Activated CD4-positive, alpha-beta T cell treated with anti-CD3 and anti-CD28 coated beads, Interleukin-2, amount 10 ng/mL, durations not matched to agents 7 days and 5 days (primary cell): ENCODE data around the gene ACP5. TPM values are rescaled to one million over a fixed set of nuclear protein-coding genes. Genes with fewer than 3 reads are reported as not detected.
"Not testable (repeated sequence)": the region's sequence is repeated elsewhere in the genome, so short reads cannot be mapped to it uniquely, and the experiment has no call there.

Source experiments
- CTCF ChIA-PET: fragments of 350-600 bp; sonication (Branson Sonifier 250); formaldehyde crosslinking; loops from one replicate; lab custom pipeline; 2021; ENCODE audit warnings: antibody characterized with exemption; lab: Charles Lee
- POLR2A ChIA-PET: fragments of 350-600 bp; sonication (Branson Sonifier 250); formaldehyde crosslinking; loops from one replicate; lab custom pipeline; 2021; ENCODE audit warnings: antibody characterized with exemption; lab: Charles Lee
- DNase-seq: peaks from one replicate; pipeline ENCODE4 v3.0.0-alpha.2; 2020
- H3K27ac Mint-ChIP-seq: one replicate; pipeline ENCODE4 v1.8.0; 2021; ENCODE audit warnings: mild to moderate bottlenecking, moderate library complexity, mixed read lengths
- H3K27me3 Mint-ChIP-seq: one replicate; pipeline ENCODE4 v1.8.0; 2021; ENCODE audit warnings: mixed read lengths
- H3K36me3 Mint-ChIP-seq: one replicate; pipeline ENCODE4 v1.8.0; 2021; ENCODE audit warnings: low read depth, mixed read lengths
- H3K4me1 Mint-ChIP-seq: one replicate; pipeline ENCODE4 v1.8.0; 2021; ENCODE audit warnings: mixed read lengths
- H3K4me3 Mint-ChIP-seq: one replicate; pipeline ENCODE4 v1.8.0; 2021; ENCODE audit warnings: mild to moderate bottlenecking, moderate library complexity, mixed read lengths
- H3K9me3 Mint-ChIP-seq: one replicate; pipeline ENCODE4 v1.8.0; 2021; ENCODE audit warnings: mixed read lengths
- total RNA-seq, 2 experiments: library from RNA; stranded (reverse); gene quantifications; one replicate each; pipeline ENCODE4 v1.2.3, GENCODE V29; 2021

The ACP5 gene
- 10 to 100 TPM; 27.5 to 33.9 TPM for total RNA-seq

DNA sequence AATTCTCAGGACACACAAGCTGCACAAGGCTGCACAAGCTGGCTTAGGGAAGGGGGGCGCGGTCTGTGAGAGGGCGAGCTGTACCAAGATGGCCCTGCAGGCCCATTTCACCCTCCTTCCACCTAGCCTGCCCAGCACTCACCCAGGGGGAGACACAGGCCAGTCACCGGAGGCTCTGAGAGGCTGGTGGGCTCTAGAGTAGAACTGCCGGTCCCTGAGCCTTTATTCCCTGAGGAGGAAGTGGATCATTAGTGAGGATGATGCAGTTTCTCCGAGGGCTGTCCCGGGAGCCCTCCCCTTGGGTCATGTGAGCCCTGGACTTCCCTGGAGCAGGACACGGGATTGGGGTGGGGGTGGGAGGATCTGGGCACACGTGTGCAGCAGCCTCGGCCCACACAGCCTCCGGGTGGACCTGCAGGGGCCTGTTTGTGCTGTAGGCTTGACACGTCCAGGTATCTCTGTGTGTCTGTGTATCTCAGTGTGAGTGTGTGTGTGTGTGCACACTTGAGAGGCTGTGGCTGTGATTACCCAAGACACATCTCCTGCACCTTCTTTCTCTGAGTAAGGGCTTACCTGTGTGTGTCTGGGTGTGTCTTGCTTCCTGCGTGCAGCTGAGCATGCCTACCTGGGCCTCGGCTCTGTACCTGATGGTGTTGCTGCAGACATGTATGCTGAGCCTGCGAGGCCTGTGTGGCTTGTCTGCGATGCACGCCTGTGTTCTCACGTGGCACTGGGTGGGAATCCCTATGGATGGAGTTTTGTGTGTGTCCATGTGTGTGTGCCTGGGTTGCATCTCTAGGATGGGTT lies at the start of gene ACP5:
TSS of gene ACP5 (minus strand) at position 195 of the 807 bp plus-strand sequence. CDS start 328 bp downstream, outside the sequence.
- peak within 1 kb of the TSS; percentile 71 for H3K4me3 Mint-ChIP-seq
- POLR2A ChIA-PET, result no interaction called here
- CTCF ChIA-PET, result interaction anchor here (0.5 to 2.5 kb wide), 3 partner anchors 9 to 141 kb away, joined by 3 to 10 read pairs (median 3); no protein-coding TSS in a partner anchor
- peaks cover 35% of the 10 kb centered on the region for H3K4me1 Mint-ChIP-seq
- H3K27me3 Mint-ChIP-seq, result no peaks in the 10 kb centered on the region
- H3K9me3 Mint-ChIP-seq, result no peaks in the 10 kb centered on the region
- H3K27ac Mint-ChIP-seq, result peak within 1 kb of the TSS; percentile 36
- no peak for DNase-seq
- peaks cover 2% of the 10 kb centered on the region for H3K36me3 Mint-ChIP-seq

DNA sequence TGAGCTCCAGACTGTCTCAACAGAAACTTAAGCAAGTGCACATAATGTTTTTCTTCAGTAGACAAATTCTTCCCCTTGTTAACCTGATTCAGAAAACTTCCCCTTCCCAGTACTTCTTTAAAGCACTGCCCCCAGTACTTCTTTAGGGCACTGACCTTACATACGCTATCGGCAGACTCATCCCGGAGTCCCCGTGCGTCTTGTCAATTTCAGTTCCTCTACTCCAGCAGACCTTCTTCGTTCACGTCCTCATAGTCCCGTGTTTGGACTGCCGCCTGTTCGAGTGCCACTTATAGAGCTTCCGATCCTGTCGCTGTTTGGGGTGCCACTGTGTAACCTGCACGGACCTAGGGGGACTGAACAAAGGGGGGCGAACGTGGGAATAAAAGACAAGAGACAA lies 48.8 kb upstream of the ACP5 start:
- ChIA-PET CTCF (interaction anchor here (0.8 kb wide), 1 partner anchor 191 kb away, joined by 3 read pairs; the partner anchor contains the start of genes ODAD3 and PRKCSH), POLR2A (interaction anchor here (0.6 kb wide), 1 partner anchor 1947 kb away, joined by 5 read pairs; no protein-coding TSS in a partner anchor)
- H3K27me3 Mint-ChIP-seq, result peaks cover 21% of the 10 kb centered on the region
- DNase-seq, result no peak
- H3K4me3 Mint-ChIP-seq, result no peak overlapping the region
- H3K36me3 Mint-ChIP-seq, result peaks cover 6% of the 10 kb centered on the region
- no peak overlapping the region for H3K27ac Mint-ChIP-seq
- peaks cover 7% of the 10 kb centered on the region for H3K4me1 Mint-ChIP-seq
- peaks cover 6% of the 10 kb centered on the region for H3K9me3 Mint-ChIP-seq

GRCh38 chr19:11624069-11624463 lies 46.6 kb upstream of the ACP5 start:
- Mint-ChIP-seq H3K4me1 (peaks cover 7% of the 10 kb centered on the region), H3K4me3 (no peak overlapping the region), H3K27ac (no peak overlapping the region), H3K9me3 (peaks cover 19% of the 10 kb centered on the region), H3K27me3 (peaks cover 21% of the 10 kb centered on the region), H3K36me3 (peaks cover 26% of the 10 kb centered on the region)
- POLR2A ChIA-PET, result no interaction called here
- DNase-seq, result no peak
- CTCF ChIA-PET, result interaction anchor here (0.9 kb wide), 1 partner anchor 29 kb away, joined by 3 read pairs; no protein-coding TSS in a partner anchor

DNA sequence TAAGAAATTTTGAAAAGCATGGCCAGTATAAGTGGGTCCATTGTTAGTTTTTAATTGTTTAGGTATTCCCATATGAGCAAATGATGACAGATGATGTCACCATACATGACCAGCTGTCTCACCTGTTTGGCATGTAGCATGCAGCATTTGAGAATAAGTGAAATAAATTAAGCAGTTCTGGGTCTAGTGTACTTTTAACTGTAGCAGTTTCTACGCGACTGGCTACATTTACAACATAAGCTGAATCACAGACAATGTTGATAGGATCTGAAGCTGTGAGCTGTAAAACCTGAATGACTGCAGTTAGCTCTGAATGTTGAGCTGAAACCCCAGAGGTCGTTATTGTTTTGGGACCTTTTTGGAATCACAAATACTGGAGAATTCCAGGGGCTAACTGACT lies 45.0 kb upstream of the ACP5 start:
- CTCF ChIA-PET, result interaction anchor here (0.6 kb wide), 1 partner anchor 27 kb away, joined by 3 read pairs; no protein-coding TSS in a partner anchor
- POLR2A ChIA-PET, H3K27ac Mint-ChIP-seq: not testable (repeated sequence)

DNA sequence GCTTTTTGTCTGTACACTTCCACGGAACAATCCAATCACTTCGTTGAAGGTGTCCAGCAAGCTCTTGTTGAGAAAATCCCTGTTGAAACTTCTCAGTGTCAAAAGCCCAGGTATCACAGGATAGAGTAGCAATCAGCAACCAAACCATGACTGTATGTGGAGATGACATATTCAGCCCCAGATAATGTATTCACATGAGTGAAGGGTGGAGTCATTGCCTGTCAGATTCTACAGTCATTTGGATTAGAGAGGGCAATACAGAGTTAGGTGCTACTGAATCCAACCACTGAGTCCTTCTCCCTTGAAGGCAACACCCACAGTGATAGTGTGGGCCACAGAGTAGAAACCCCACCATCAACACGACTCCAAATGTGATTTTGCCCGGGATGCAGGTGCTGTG lies 43.1 kb upstream of the ACP5 start:
- ChIA-PET POLR2A (no interaction called here), CTCF (no interaction called here)
- Mint-ChIP-seq H3K4me3 (no peak overlapping the region), H3K27ac (no peak overlapping the region), H3K27me3 (peaks cover 14% of the 10 kb centered on the region), H3K36me3 (peaks cover 55% of the 10 kb centered on the region), H3K9me3 (peaks cover 42% of the 10 kb centered on the region), H3K4me1 (peaks cover 7% of the 10 kb centered on the region)
- no peak for DNase-seq

More for the DNA sequence above, 45.0 kb upstream of the ACP5 start:
- Mint-ChIP-seq H3K9me3 (peaks cover 31% of the 10 kb centered on the region), H3K36me3 (peaks cover 41% of the 10 kb centered on the region), H3K27me3 (peaks cover 21% of the 10 kb centered on the region)
- not testable (repeated sequence) for H3K4me3 Mint-ChIP-seq, H3K4me1 Mint-ChIP-seq, DNase-seq

GRCh38 chr19:11617180-11618062 lies 40.0 kb upstream of the ACP5 start:
- Mint-ChIP-seq H3K9me3 (peaks cover 47% of the 10 kb centered on the region), H3K36me3 (peaks cover 75% of the 10 kb centered on the region), H3K4me3 (no peak overlapping the region), H3K4me1 (peaks cover 3% of the 10 kb centered on the region), H3K27me3 (no peaks in the 10 kb centered on the region), H3K27ac (no peak overlapping the region)
- ChIA-PET CTCF (no interaction called here), POLR2A (no interaction called here)
- DNase-seq, result no peak

DNA sequence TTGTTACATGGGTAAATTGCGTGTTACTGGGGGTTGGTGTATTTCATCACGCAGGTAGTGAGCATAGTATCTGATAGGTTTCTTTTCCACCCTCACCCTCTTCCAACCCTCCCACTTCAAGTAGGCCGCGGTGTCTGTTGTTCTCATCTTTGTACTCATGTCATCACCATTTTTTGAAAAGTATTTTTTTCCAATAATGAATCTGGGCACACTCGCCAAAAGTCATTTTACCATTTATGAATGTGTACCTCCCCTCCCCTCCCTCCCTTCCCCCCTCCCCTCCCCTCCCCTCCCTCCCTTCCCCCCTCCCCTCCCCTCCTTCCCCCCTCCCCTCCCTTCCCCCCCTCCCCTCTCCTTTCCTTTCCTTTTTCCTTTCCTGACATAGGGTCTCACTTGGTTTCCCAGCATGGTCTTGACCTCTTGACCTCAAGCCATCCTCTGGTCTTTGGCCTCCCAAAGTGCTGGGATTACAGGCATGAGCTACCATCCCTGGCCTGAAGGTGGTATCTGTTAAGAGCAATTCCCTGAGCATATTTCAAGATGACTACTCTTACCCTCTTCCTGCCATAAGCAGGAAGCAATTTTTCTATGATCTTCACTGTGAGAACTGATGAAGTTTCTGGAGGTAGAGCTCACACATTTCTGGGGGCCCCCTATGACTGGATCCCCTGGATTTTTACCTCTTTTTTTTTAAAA lies 35.5 kb upstream of the ACP5 start:
- CTCF ChIA-PET, result interaction anchor here (0.6 kb wide), 1 partner anchor 181 kb away, joined by 3 read pairs; no protein-coding TSS in a partner anchor
- H3K9me3 Mint-ChIP-seq, result peaks cover 33% of the 10 kb centered on the region
- no peak overlapping the region for H3K27ac Mint-ChIP-seq
- no peaks in the 10 kb centered on the region for H3K27me3 Mint-ChIP-seq
- peaks cover 43% of the 10 kb centered on the region for H3K36me3 Mint-ChIP-seq
- peaks cover 3% of the 10 kb centered on the region for H3K4me1 Mint-ChIP-seq
- POLR2A ChIA-PET, result no interaction called here
- no peak overlapping the region for H3K4me3 Mint-ChIP-seq
- no peak for DNase-seq

DNA sequence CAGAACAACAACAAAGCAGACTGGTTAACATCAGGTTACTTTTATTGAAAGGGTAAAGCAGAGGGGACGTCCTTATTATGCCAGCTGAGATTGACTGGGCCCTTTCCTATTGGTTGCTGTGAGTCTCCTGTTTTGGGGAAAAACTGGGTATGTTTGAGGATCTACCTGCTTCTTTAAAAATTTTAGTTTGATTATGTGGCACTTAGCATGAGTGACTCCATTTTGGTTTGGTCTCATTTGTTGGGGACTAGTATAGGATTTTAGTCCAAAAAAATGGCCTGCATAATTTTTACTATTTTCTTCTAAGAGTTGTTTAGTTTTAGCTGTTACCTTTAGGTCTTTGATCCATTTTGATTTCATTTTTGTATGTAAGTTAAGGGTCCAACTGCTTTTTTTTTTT lies 34.3 kb upstream of the ACP5 start:
- H3K4me1 Mint-ChIP-seq, result peaks cover 3% of the 10 kb centered on the region
- H3K27ac Mint-ChIP-seq, result no peak overlapping the region
- peaks cover 29% of the 10 kb centered on the region for H3K9me3 Mint-ChIP-seq
- no peak for DNase-seq
- ChIA-PET CTCF (no interaction called here), POLR2A (interaction anchor here (0.6 kb wide), 1 partner anchor 810 kb away, joined by 4 read pairs; no protein-coding TSS in a partner anchor)
- no peak overlapping the region for H3K4me3 Mint-ChIP-seq
- H3K27me3 Mint-ChIP-seq, result no peaks in the 10 kb centered on the region
- H3K36me3 Mint-ChIP-seq, result peaks cover 42% of the 10 kb centered on the region

DNA sequence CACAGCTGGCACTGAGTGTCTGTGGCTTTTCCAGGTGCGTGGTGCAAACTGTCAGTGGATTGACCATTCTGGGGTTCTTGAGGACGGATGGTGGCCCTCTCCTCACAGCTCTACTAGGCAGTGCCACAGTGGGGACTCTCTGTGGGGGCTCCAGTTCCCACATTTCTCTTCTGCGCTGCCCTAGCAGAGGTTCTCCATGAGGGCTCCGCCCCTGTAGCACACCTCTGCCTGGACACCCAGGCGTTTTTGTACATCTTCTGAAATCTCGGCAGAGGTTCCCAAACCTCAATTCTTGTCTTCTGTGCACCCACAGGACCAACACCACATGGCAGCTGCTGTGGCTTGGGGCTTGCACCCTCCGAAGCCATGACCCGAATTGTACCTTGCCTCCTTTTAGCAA lies 29.0 kb upstream of the ACP5 start:
- peaks cover 44% of the 10 kb centered on the region for H3K36me3 Mint-ChIP-seq
- no peak for DNase-seq
- no peak overlapping the region for H3K27ac Mint-ChIP-seq
- no peak overlapping the region for H3K4me3 Mint-ChIP-seq
- no peaks in the 10 kb centered on the region for H3K4me1 Mint-ChIP-seq
- ChIA-PET POLR2A (no interaction called here), CTCF (interaction anchor here (1.3 kb wide), 1 partner anchor 191 kb away, joined by 4 read pairs; no protein-coding TSS in a partner anchor)
- peaks cover 40% of the 10 kb centered on the region for H3K9me3 Mint-ChIP-seq
- no peaks in the 10 kb centered on the region for H3K27me3 Mint-ChIP-seq

DNA sequence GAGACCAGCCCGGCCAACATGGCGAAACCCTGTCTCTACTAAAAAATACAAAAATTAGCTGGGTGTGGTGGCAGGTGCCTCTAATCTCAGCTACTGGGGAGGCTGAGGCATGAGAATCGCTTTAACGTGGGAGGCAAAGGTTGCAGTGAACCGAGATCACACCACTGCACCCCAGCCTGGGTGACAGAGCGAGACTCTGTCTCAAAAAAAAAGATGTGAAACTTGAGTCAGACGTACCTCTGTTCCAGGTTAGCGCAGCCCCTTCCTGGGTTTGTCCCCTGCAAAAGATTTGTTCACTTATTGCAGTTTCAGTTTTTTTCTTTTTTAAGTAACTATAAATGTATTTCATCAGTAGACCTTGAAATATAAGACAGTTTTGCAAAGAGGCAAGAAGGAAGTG lies 22.3 kb upstream of the ACP5 start:
- peaks cover 22% of the 10 kb centered on the region for H3K4me1 Mint-ChIP-seq
- not testable (repeated sequence) for DNase-seq, H3K4me3 Mint-ChIP-seq, H3K27ac Mint-ChIP-seq, H3K27me3 Mint-ChIP-seq
- peaks cover 13% of the 10 kb centered on the region for H3K9me3 Mint-ChIP-seq
- ChIA-PET CTCF (interaction anchor here (0.6 kb wide), 1 partner anchor 19 kb away, joined by 3 read pairs; no protein-coding TSS in a partner anchor), POLR2A (interaction anchor here (0.6 kb wide), 1 partner anchor 40 kb away, joined by 3 read pairs; no protein-coding TSS in a partner anchor)
- H3K36me3 Mint-ChIP-seq, result peaks cover 26% of the 10 kb centered on the region

DNA sequence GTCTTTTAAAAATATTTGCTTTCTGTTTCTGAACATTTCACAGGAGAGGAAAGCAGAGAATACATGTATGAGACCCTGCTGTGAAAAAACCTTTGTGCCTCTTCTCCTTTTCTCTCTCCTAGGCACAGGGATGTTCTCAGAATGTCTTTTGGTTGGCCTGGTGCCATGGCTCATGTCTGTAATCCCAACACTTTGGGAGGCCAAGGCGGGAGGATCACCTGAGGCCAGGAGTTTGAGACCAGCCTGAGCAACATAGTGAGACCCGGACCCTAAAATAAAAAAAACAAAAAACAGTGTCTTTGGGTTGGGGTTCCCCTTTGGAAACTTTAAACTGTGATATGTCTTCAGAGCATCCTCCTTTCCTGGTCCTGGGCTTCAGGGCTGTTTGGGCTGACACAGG lies 21.3 kb upstream of the ACP5 start:
- no peak overlapping the region for H3K27ac Mint-ChIP-seq

DNA sequence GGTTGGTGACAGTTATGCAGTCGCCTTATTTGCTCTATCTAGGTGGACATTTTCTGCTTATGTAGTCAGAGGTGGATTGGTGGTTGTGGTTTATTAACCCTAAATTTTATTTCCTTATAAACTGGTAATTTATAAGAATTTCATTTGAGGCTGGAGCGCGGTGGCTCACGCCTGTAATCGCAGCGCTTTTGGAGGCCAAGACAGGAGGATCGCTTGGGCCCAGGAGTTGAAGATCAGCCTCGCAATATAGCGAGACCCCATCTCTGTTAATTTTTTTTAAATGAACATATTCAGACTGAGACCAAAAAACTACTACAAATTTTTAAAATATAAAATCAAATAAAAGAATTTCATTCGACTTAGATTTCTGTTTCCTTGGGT lies 20.6 kb upstream of the ACP5 start:
- peaks cover 10% of the 10 kb centered on the region for H3K9me3 Mint-ChIP-seq
- H3K36me3 Mint-ChIP-seq, result peaks cover 18% of the 10 kb centered on the region
- H3K4me3 Mint-ChIP-seq, result peak overlapping the region; percentile 91
- H3K4me1 Mint-ChIP-seq, result peaks cover 22% of the 10 kb centered on the region
- ChIA-PET POLR2A (no interaction called here), CTCF (interaction anchor here (2.2 kb wide), 1 partner anchor 15 kb away, joined by 7 read pairs; no protein-coding TSS in a partner anchor)
- H3K27me3 Mint-ChIP-seq, result no peaks in the 10 kb centered on the region
- peak overlapping the region; percentile 92 for H3K27ac Mint-ChIP-seq
- no peak for DNase-seq

More for the DNA sequence above, 21.3 kb upstream of the ACP5 start:
- DNase-seq, result no peak
- H3K36me3 Mint-ChIP-seq, result peaks cover 18% of the 10 kb centered on the region
- no peaks in the 10 kb centered on the region for H3K27me3 Mint-ChIP-seq
- peak overlapping the region; percentile 33 for H3K4me3 Mint-ChIP-seq
- CTCF ChIA-PET, result interaction anchor here (0.6 kb wide), 1 partner anchor 18 kb away, joined by 3 read pairs; no protein-coding TSS in a partner anchor
- peaks cover 22% of the 10 kb centered on the region for H3K4me1 Mint-ChIP-seq
- peaks cover 10% of the 10 kb centered on the region for H3K9me3 Mint-ChIP-seq
- POLR2A ChIA-PET, result no interaction called here
